Endothelial cell of umbilical vein (primary cell): ENCODE results near the gene MRAP.

Experiments
- POLR2A ChIP-seq: IDR thresholded peaks from 2 replicates; pipeline ENCODE4 v1.6.1; 2012; ENCODE audit warnings: low read depth, mild to moderate bottlenecking, control low read depth, low read length
- POLR2AphosphoS5 ChIP-seq: IDR thresholded peaks from 2 replicates; pipeline ENCODE4 v1.6.1; 2012; ENCODE audit warnings: low read depth, mild to moderate bottlenecking, control low read depth, low read length, moderate library complexity; ENCODE audit not compliant: insufficient read depth
- TF ChIP-seq, protein P1 (sequence below), 2 donors: IDR thresholded peaks; 1 replicate in 1 of 2; 2 replicates in 1 of 2; pipeline ENCODE4 v1.5.1; 2011; ENCODE audit warnings: low read length in 2 of 2, mild to moderate bottlenecking in 2 of 2, moderate library complexity in 2 of 2, control low read depth in 1 of 2, inconsistent platforms in 1 of 2, low read depth in 1 of 2; ENCODE audit not compliant: insufficient read depth in 1 of 2; ENCODE audit errors: extremely low read depth in 1 of 2

DNA sequence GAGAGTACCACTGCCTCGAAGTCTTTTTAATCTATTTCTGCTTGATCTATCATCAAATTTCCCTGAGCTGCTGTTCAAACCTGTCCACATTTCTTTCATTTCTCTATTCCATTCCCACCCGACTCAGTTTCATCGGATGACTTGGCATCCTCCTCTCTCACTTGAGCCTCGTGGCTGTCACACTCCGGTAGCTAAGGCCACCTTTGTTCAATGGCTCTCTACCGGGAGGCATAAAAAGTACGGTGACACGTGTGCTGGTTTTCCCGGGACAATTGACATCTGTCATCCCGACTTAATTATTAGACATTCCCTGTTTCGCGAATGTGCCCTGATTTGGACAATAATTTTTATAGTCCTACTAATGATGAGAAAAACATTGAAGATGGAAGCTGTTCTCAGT, 42.4 kb upstream of the MRAP start:
- TF ChIP-seq POLR2A (no peak), POLR2AphosphoS5 (no peak)
- TF ChIP-seq, protein P1, sequence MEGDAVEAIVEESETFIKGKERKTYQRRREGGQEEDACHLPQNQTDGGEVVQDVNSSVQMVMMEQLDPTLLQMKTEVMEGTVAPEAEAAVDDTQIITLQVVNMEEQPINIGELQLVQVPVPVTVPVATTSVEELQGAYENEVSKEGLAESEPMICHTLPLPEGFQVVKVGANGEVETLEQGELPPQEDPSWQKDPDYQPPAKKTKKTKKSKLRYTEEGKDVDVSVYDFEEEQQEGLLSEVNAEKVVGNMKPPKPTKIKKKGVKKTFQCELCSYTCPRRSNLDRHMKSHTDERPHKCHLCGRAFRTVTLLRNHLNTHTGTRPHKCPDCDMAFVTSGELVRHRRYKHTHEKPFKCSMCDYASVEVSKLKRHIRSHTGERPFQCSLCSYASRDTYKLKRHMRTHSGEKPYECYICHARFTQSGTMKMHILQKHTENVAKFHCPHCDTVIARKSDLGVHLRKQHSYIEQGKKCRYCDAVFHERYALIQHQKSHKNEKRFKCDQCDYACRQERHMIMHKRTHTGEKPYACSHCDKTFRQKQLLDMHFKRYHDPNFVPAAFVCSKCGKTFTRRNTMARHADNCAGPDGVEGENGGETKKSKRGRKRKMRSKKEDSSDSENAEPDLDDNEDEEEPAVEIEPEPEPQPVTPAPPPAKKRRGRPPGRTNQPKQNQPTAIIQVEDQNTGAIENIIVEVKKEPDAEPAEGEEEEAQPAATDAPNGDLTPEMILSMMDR (IDR thresholded peaks at IDR 0.05; ENCODE audit: extremely low read depth in 1 of 2, insufficient read depth in 1 of 2, low read depth in 1 of 2, low read length in 2 of 2), result no peak
